Fibroblast of pulmonary artery (primary cell): ENCODE results near the gene HDHD3.

Source experiments
- DNase-seq: peaks from one replicate; pipeline ENCODE4 v3.0.0-alpha.2; 2010; ENCODE audit warnings: low read depth
- H3K4me3 ChIP-seq: replicated peaks from 2 replicates; pipeline ENCODE4 v1.5.1; 2011; ENCODE audit warnings: low read depth, mild to moderate bottlenecking, control low read depth, low read length, moderate library complexity
- TF ChIP-seq, protein P1 (sequence below): IDR thresholded peaks from 2 replicates; pipeline ENCODE4 v1.5.1; 2011; ENCODE audit warnings: mild to moderate bottlenecking, control low read depth, low read length, inconsistent platforms; ENCODE audit errors: missing control alignments

Gene HDHD3

DNA sequence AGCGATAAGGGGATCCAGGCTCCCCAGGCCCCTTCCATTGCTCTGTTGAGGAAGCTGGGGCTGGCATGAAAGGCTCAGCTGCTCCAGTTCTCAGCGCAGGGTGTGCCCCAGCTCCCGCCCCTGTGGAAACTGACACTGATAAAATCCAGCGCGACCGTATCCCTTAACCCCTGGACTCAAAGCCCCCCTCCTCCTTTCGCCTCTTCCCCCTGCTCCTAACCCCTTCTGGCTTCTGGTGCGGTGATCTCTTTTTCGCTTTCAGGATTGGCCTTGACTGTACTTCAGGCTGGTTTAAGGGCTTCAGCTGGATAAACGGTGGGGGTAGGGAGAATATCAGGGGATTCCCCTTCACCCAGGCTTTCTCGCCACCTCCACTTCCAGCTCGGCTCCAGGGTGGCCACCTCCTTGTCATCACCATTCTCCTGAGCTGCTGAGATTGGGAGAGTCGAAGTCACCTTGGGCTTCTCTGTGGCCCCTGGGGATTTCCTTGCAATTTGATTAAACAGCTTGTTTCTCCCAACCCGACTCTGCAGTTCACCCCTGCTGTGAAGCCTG is 26.6 kb downstream of the HDHD3 start:
- no peak for DNase-seq
- H3K4me3 ChIP-seq: no peak overlapping the region

DNA sequence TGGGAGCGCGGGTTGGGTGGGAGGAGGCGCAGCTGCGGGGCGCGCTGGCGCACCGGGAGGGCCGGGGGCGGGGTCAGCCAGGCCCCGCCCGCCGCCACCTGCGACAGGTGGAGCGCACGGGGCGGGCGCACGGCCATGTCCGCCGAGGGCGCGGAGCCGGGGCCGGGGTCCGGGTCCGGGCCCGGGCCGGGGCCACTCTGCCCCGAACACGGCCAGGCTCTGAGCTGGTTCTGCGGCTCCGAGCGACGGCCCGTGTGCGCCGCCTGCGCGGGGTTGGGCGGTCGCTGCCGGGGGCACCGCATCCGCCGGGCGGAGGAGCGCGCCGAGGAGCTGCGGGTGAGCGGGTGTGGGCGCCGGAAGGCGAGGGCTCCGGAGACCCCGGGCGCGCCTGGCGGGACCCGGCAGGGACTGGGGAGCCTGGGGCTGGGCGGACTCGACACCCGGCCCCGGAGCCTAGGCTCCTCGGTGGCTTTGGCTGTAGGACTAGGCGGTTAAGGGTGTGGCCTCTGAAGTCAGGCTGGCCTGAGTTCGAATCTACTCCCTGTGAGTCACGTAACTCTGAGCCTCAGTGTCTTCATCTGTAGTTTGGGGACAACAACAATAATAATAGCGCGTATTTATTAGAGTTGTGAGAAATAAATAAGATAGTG is 27.2 kb downstream of the HDHD3 start, which contains the start of gene BSPRY:
TSS of gene BSPRY (plus strand) at position 97 of the 650 bp plus-strand sequence. CDS start at position 136, 39 bp downstream.
- H3K4me3 ChIP-seq: no peak within 1 kb of the TSS

More for the DNA sequence above, 26.6 kb downstream of the HDHD3 start:
- TF ChIP-seq, protein P1, sequence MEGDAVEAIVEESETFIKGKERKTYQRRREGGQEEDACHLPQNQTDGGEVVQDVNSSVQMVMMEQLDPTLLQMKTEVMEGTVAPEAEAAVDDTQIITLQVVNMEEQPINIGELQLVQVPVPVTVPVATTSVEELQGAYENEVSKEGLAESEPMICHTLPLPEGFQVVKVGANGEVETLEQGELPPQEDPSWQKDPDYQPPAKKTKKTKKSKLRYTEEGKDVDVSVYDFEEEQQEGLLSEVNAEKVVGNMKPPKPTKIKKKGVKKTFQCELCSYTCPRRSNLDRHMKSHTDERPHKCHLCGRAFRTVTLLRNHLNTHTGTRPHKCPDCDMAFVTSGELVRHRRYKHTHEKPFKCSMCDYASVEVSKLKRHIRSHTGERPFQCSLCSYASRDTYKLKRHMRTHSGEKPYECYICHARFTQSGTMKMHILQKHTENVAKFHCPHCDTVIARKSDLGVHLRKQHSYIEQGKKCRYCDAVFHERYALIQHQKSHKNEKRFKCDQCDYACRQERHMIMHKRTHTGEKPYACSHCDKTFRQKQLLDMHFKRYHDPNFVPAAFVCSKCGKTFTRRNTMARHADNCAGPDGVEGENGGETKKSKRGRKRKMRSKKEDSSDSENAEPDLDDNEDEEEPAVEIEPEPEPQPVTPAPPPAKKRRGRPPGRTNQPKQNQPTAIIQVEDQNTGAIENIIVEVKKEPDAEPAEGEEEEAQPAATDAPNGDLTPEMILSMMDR: no peak

DNA sequence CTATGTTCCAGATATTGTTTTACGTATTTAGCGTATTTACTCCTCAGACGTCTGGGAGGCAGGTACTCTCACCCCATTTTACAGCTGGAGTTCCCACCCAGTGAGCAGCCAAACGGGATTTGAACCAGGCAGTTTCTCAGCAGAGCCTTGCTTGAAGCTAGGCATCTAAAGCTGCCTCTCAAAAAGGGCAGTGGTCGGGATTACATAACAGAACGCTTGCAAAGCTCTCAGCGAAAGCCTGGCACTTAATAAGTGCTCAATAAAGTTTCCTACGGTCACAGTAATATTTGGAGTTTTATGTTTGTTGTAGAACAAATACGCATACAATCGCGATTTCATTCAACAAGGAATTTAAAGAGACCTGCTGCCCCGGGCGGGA is 27.7 kb downstream of the HDHD3 start:
- DNase-seq: no peak
- no peak overlapping the region for H3K4me3 ChIP-seq
- TF ChIP-seq, protein P1: no peak

More for the DNA sequence above, 27.2 kb downstream of the HDHD3 start, which contains the start of gene BSPRY:
- TF ChIP-seq, protein P1: no peak
- no peak for DNase-seq

DNA sequence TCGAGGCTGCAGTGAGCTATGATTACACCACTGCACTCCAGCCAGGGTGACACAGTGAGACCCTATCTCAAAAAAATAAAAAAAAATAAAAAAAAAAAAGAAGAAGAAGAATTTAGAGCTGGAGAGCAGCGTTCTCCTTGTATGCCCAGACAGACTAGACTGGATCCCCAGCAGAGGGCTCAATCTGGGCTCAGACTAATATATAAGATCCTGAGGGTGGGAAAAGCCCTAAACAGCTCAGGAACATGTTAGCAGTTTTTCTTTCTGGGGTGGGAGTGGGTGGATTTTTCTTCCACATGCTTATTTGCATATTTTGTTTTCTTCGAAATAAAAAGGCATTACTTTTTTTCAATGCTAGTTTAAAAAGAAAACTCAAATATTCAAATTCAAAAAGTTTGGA is 28.3 kb downstream of the HDHD3 start:
- no peak overlapping the region for H3K4me3 ChIP-seq
- no peak for DNase-seq
- TF ChIP-seq, protein P1: no peak

DNA sequence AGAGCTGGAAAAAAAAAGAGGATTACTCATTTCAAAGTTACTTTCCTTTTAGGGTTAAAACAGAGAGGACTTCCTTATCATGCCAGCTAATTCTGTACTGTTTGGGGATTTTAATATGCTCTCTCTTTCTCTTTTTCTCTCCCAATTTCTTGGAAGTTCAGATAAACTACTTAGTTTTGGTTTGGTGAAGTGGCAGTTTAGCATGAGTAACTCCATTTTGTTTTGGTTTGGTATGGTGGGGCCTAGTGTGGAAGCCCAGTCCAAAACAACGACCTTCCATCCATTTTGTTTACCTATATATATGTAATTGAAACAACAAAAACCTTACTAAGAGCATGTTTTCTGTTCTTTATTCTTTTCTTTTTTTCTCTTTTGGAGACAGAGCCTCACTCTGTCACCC is 31.1 kb downstream of the HDHD3 start:
- no peak for DNase-seq
- H3K4me3 ChIP-seq: no peak overlapping the region
- TF ChIP-seq, protein P1: no peak

DNA sequence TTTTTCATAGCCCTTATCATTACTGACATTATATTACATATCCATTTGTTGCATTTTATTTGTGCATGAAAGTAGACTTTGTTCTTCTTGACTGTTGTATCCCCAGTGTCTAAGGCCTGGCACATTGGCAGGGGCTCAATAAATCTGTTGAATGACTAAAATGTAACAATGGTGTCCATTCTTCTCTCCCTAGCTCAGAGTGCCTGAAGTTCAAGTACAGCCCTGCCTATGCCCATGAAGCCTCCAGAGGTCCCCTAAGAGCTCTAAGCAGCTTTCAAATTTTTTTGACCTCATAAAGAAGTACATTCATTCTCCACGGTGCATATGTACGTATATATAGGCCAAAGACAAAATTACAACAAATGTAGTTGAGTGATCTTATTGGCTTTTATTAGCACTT is 31.6 kb downstream of the HDHD3 start:
- no peak for DNase-seq
- TF ChIP-seq, protein P1: no peak
- no peak overlapping the region for H3K4me3 ChIP-seq
